Adrenal gland (tissue), 5 donors: ENCODE measurements around the gene USP49.
A peak's percentile ranks its signal among the peaks of the same experiment; 100 is the strongest.

Experiments
- POLR2A ChIP-seq, 2 donors: fragments of 450-650 bp; IDR thresholded peaks; one replicate each; pipeline ENCODE4 v1.6.1; 2017; ENCODE audit warnings: antibody characterized with exemption in 2 of 2, mild to moderate bottlenecking in 2 of 2, moderate library complexity in 1 of 2
- TF ChIP-seq, protein P1 (sequence below), 6 experiments: fragments of 450-650 bp in 4 of 6; fragments of 200-600 bp in 2 of 6; sonication (generic) in 1 of 6; IDR thresholded peaks; 1 replicate in 5 of 6; 2 replicates in 1 of 6; pipeline versions ENCODE4 v1.5.1 to v1.8.0; 2016 to 2021; ENCODE audit warnings: antibody characterized with exemption in 6 of 6, mild to moderate bottlenecking in 2 of 6, moderate library complexity in 1 of 6
- donor health status: DM: no; HTN: no; CAD: no.

GRCh38 chr6:41939176-41939847 is 44.1 kb upstream of the USP49 start:
- TF ChIP-seq, protein P1, sequence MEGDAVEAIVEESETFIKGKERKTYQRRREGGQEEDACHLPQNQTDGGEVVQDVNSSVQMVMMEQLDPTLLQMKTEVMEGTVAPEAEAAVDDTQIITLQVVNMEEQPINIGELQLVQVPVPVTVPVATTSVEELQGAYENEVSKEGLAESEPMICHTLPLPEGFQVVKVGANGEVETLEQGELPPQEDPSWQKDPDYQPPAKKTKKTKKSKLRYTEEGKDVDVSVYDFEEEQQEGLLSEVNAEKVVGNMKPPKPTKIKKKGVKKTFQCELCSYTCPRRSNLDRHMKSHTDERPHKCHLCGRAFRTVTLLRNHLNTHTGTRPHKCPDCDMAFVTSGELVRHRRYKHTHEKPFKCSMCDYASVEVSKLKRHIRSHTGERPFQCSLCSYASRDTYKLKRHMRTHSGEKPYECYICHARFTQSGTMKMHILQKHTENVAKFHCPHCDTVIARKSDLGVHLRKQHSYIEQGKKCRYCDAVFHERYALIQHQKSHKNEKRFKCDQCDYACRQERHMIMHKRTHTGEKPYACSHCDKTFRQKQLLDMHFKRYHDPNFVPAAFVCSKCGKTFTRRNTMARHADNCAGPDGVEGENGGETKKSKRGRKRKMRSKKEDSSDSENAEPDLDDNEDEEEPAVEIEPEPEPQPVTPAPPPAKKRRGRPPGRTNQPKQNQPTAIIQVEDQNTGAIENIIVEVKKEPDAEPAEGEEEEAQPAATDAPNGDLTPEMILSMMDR (IDR thresholded peaks at IDR 0.05) = no peak
- TF ChIP-seq POLR2A (IDR thresholded peaks at IDR 0.05) = peak in 1 of 2 donors; percentile 18
